GM12878 (cell line): ENCODE data around the gene KLHL36. TPM values are rescaled to one million over a fixed set of nuclear protein-coding genes. Genes with fewer than 3 reads are reported as not detected.

Source experiments
- ATAC-seq: fragments of 200-7000 bp; cut with Tn5 transposase; 3 replicates; pipeline ENCODE4 v1.9.1; 2020; ENCODE audit warnings: mild to moderate bottlenecking, moderate library complexity
- BruUV-seq: library from RNA; stranded (reverse); fragments of 400-500 nt; replicated peaks from 2 replicates; lab custom pipeline; 2021; lab: Mats Ljungman, UMichigan
- CTCF ChIA-PET: fragments of 300-600 bp; sonication (Branson Sonifier 250); formaldehyde crosslinking; extraction: SDS; loops from one replicate; lab custom pipeline; 2021; ENCODE audit warnings: inconsistent platforms; lab: Yijun Ruan, JAX
- POLR2A ChIA-PET: fragments of 350-600 bp; formaldehyde crosslinking; extraction: SDS; loops from one replicate; lab custom pipeline; 2021; ENCODE audit warnings: inconsistent platforms; lab: Charles Lee
- RAD21 ChIA-PET: fragments of 300-600 bp; sonication (Branson Sonifier 250); formaldehyde crosslinking; loops from one replicate; lab custom pipeline; 2023; ENCODE audit warnings: antibody characterized with exemption; ENCODE audit not compliant: unreplicated experiment; lab: Charles Lee
- SMC1A ChIA-PET: fragments of 300-600 bp; sonication (Branson Sonifier 250); formaldehyde crosslinking; loops from one replicate; lab custom pipeline; 2023; ENCODE audit not compliant: unreplicated experiment, uncharacterized antibody; lab: Charles Lee
- DNase-seq: peaks from one replicate; pipeline ENCODE4 v3.0.0-alpha.2; 2011; ENCODE audit warnings: low read depth, low spot score
- FAIRE-seq: peaks from 3 replicates; lab custom pipeline; 2011; peaks lifted over from hg19 to GRCh38; lab: Jason Lieb, UNC
- H2AFZ ChIP-seq: 2 replicates; pipeline ENCODE4 v1.6.0; 2011; ENCODE audit warnings: low read depth, low read length, control low read depth; ENCODE audit not compliant: control insufficient read depth
- H3K27ac ChIP-seq: 2 replicates; pipeline ENCODE4 v1.5.1; 2011; ENCODE audit warnings: control low read depth; ENCODE audit not compliant: control insufficient read depth, insufficient read depth
- H3K27me3 ChIP-seq, 2 experiments: replicated peaks in 1 of 2; 2 replicates each; pipeline versions ENCODE4 v1.6.0 to v1.6.1; 2011; ENCODE audit warnings: low read length in 1 of 2; ENCODE audit not compliant: control insufficient read depth in 2 of 2, insufficient read depth in 2 of 2
- H3K36me3 ChIP-seq, 2 experiments: 2 replicates each; pipeline ENCODE4 v1.5.1; 2011; ENCODE audit warnings: low read length in 1 of 2; ENCODE audit not compliant: control insufficient read depth in 2 of 2, insufficient read depth in 2 of 2
- H3K4me1 ChIP-seq: 2 replicates; pipeline ENCODE4 v1.6.1; 2011; ENCODE audit warnings: mild to moderate bottlenecking, low read length, moderate library complexity, mixed read lengths; ENCODE audit not compliant: control insufficient read depth, insufficient read depth
- H3K4me2 ChIP-seq: 2 replicates; pipeline ENCODE4 v1.6.0; 2011; ENCODE audit warnings: control low read depth; ENCODE audit not compliant: control insufficient read depth, insufficient read depth
- H3K4me3 ChIP-seq: fragments of 200-600 bp; sonication (generic); 2 replicates; pipeline ENCODE4 v1.5.1; 2016
- H3K79me2 ChIP-seq: 2 replicates; pipeline ENCODE4 v1.6.0; 2011; ENCODE audit warnings: low read length; ENCODE audit not compliant: control insufficient read depth, insufficient read depth
- H3K9ac ChIP-seq: 2 replicates; pipeline ENCODE4 v1.8.0; 2011; ENCODE audit warnings: low read length, control low read depth, mixed read lengths; ENCODE audit not compliant: control insufficient read depth, insufficient read depth
- H3K9me3 ChIP-seq: replicated peaks from 3 replicates; pipeline ENCODE4 v1.5.1; 2011; ENCODE audit warnings: mild to moderate bottlenecking, low read length; ENCODE audit not compliant: control insufficient read depth, insufficient read depth
- H4K20me1 ChIP-seq: 2 replicates; pipeline ENCODE4 v1.6.0; 2011; ENCODE audit not compliant: control insufficient read depth, insufficient read depth
- PAX5 ChIP-seq: IDR thresholded peaks from 2 replicates; pipeline ENCODE4 v1.6.1; 2011; ENCODE audit warnings: low read depth, low read length, borderline replicate concordance
- ZBED1 ChIP-seq: IDR thresholded peaks from 2 replicates; pipeline ENCODE4 v1.6.1; 2016; ENCODE audit warnings: borderline replicate concordance
- ZBTB4 ChIP-seq: fragments of 450-650 bp; formaldehyde crosslinking; IDR thresholded peaks from 2 replicates; pipeline ENCODE4 v1.4.0; 2022; ENCODE audit warnings: mild to moderate bottlenecking, moderate library complexity
- WGBS: methylation state at CpG from one replicate; pipeline ENCODE4 v1.1.6; 2016; ENCODE audit warnings: low lambda C conversion rate; ENCODE audit not compliant: insufficient replicate concordance, insufficient coverage; ENCODE audit errors: missing lambda C conversion rate; 5-methylcytosine and 5-hydroxymethylcytosine counted together
- in situ Hi-C: fragments of 300-500 bp; cut with MboI; formaldehyde crosslinking; loops from 9 replicates; pipeline ENCODE4 v1.14.3; 2018; ENCODE audit warnings: mixed read lengths
- intact Hi-C: fragments of 100-400 bp; cut with micrococcal nuclease; formaldehyde crosslinking; loops from one replicate; pipeline ENCODE4 v1.14.2; 2022; ENCODE audit not compliant: unreplicated experiment
- polyA plus RNA-seq, 11 experiments: library from polyadenylated mRNA; depleted of rRNA in 4 of 11; unstranded in 6 of 11; stranded (reverse) in 5 of 11; fragments of >200 nt; fragmentation: Nextera tagmentation in 4 of 11; fragmentation: Illumina TruSeq in 1 of 11; extraction: Ambion mirVana in 4 of 11; extraction: Trizol in 1 of 11; gene quantifications; 1 replicate in 1 of 11; 2 replicates in 10 of 11; pipeline versions ENCODE4 v1.2.1 to v1.2.3, GENCODE V29; 2011 to 2016; ENCODE audit warnings: inconsistent platforms in 2 of 11, missing spikeins in 2 of 11, low read depth in 1 of 11
- total RNA-seq, 4 experiments: library from RNA; depleted of rRNA in 3 of 4; stranded (reverse); fragments of >200 nt in 3 of 4; fragmentation: Illumina TruSeq in 1 of 4; extraction: Trizol in 1 of 4; gene quantifications; 2 replicates each; pipeline versions ENCODE4 v1.2.1 to v1.2.3, GENCODE V29; 2013 to 2021

The KLHL36 gene
- total and polyA plus RNA-seq, 10 of the 15 experiments (the other 5 are each of a cell fraction or from before 2014, with no cell fraction given): 2.6 to 45.3 (median 16.8) TPM

- no peaks in the 10 kb centered on the region; a peak in 1 of 4 replicates for H3K27me3 ChIP-seq
- BruUV-seq: no TSS peak
- no peaks in the 10 kb centered on the region for H4K20me1 ChIP-seq
- ChIA-PET POLR2A (no interaction called here), CTCF (interaction anchor here (1.4 to 1.7 kb wide), 2 partner anchors 9 to 47 kb away, joined by 4 read pairs; no protein-coding TSS in a partner anchor), RAD21 (no interaction called here), SMC1A (interaction anchor here (1.6 kb wide), 1 partner anchor 16 kb away, joined by 4 read pairs; no protein-coding TSS in a partner anchor)
- in situ Hi-C loops (no loop called here), intact Hi-C loops (no loop called here)
- 48% methylated on average over 7 of the region's 9 CpGs for WGBS
- no peak overlapping the region for H3K4me2 ChIP-seq
- H3K36me3 ChIP-seq: no peaks in the 10 kb centered on the region
- DNase-seq (no peak), ATAC-seq (no peak), FAIRE-seq (no peak)
- no peak overlapping the region for H2AFZ ChIP-seq
- no peak overlapping the region for H3K4me3 ChIP-seq
- no peak for TF ChIP-seq ZBED1
- TF ChIP-seq ZBTB4: no peak
- TF ChIP-seq PAX5: no peak
- no peak overlapping the region for H3K9ac ChIP-seq
- no peaks in the 10 kb centered on the region for H3K9me3 ChIP-seq
- H3K27ac ChIP-seq: no peak overlapping the region
- H3K4me1 ChIP-seq: no peaks in the 10 kb centered on the region
- no peaks in the 10 kb centered on the region for H3K79me2 ChIP-seq
Observed at GRCh38 chr16:84678541-84678940, 30.2 kb downstream of the KLHL36 start.
